DLD1 (cell line): ENCODE measurements around the gene POTEE.
"Not testable (repeated sequence)": the region's sequence is repeated elsewhere in the genome, so short reads cannot be mapped to it uniquely, and the experiment has no call there.

Source experiments
- in situ Hi-C: cut with HindIII; loops from 2 replicates; pipeline ENCODE4 v1.10.0; 2017; ENCODE audit warnings: low sequenced_read_pairs

Gene POTEE

DNA sequence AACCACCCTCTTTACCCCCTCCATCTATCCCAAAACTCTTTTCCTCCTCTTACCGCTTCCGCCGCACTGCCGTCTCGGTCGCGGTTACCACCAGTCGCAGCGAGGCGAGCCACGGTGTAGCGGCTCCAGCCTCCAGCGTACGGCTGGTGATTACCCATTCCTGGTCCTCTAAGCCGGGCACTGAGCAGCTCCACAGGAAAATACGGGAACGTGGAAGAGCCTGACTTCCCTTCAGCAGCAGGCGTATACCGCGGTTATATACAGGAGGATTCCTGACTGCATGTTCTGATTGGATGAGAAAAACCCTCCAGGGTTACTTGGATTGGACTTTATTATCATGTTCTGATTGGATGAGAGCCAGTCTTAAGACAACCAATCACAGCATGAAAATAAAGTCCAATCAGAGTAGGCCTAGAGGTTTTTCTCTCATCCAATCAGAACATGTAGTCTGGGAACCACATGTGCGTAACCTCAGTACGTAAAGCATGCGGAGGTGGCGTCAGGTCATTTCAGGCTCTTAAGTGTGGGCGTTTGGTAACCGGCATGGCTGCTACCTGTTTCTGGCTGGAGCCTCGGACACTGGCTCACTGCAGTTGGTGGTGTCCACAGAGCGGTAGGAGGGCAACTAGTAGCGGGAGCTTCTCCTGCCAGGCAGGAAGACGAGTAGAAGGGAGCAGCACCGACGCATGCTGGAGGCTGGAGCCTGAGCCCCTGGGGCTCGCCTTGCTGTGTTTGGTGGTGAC is at the start of gene POTEE:
Gene POTEE (plus strand): TSS at position 507 of the 743 bp plus-strand sequence. CDS start 8,867 bp downstream, outside the sequence.
- in situ Hi-C loops: not testable (repeated sequence)

- in situ Hi-C loops: not testable (repeated sequence)
Observed at GRCh38 chr2:131165562-131165961, 43.8 kb upstream of the POTEE start.

DNA sequence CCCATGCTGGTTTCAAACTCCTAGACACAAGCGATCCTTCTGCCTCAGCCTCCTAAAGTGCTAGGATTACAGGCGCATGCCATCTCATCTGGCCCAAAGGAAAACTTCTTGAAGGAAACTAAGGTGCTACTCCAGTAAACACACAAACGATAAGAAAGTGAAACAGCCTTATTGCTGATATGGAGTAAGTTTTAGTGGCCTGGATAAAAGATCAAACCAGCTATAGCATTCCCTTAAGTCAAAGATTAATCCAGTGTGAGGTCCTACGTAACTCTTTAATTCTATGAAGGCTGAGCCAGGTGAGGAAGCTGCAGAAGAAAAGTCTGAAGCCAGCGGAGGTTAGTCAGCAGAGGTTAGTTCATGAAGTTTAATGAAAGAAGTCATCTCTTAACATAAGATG is 40.8 kb upstream of the POTEE start:
- in situ Hi-C loops: no loop called here

DNA sequence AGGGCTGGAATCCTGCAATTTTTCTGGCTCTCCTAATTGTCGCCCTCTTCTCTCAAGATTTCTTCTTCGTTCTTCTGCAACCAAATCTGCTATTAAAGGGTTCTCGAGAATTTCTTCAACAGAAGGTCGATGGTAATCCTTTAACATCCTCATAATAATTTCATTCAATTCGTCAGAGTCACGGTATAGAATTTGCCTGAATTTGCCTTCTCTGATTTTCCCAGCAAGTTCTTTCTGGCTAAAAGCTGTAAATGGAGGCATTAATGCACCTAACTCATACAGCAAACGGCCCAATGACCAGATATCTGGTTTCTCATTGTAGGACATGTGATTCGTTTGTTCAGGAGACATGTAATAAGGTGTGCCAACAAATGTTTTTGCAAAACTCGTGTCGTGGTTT is 31.3 kb upstream of the POTEE start:
- in situ Hi-C loops: not testable (repeated sequence)

GRCh38 chr2:131178721-131179418 is 30.5 kb upstream of the POTEE start:
- in situ Hi-C loops: not testable (repeated sequence)

GRCh38 chr2:131181451-131181850 is 27.9 kb upstream of the POTEE start:
- in situ Hi-C loops: not testable (repeated sequence)

- in situ Hi-C loops: not testable (repeated sequence)
Observed at GRCh38 chr2:131193421-131193820, 15.9 kb upstream of the POTEE start.

DNA sequence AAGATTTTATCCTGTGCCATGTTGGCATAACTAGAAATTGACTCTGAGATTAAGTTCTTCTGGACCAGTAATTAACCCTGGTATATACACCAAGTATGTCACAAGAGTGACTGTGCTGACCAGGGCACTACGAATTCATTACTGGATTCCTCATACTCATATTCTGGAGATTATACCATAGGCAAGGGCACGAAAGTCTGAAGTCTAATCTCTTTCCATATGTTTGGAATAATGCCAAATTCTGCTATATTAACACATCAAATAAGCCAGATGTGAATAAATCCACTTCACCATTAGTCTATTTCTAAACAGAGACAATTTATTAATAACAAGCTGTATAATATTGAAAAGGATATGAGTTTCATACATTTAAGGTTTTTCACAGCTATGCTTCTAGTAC is 13.2 kb upstream of the POTEE start:
- in situ Hi-C loops: not testable (repeated sequence)

DNA sequence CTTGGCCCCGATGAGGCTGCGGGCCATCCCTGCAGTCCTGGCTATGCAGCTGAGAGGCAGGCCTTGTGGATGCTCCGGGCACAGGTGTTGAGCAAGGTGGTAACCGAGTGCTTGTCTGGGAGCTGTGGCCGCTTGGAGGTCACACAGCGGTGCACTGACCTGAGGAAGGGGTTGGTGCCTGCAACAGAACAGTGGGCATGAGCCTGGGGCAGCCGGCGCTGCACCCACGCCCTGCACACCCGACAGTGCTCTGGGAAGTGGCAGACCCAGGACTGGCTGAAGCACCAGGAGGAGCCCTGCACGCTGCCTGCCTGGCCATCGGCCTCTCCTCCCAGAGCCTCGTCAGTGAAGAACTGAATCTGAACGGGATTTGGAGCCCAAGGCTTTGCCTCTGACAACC is 8.2 kb upstream of the POTEE start:
- in situ Hi-C loops: no loop called here

- in situ Hi-C loops: not testable (repeated sequence)
Observed at GRCh38 chr2:131207839-131208238, 1.5 kb upstream of the POTEE start.

DNA sequence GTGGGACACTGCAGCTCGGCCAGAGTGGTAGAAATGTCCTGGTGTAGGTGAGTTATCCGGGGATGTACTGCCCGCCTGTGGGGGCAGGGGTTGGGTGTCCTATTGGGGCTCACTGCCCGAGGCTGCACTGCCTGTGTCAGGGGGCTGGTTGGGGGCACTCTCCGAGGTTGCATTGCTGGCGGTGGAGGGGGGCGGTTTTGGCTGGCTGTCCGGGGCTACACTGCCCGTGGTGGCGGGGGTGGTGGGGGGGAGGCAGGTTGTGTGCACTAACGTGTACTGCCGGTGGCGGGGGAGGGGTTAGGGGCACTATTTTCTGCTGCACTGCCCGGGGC is 403 bp downstream of the POTEE start:
- in situ Hi-C loops: not testable (repeated sequence)

DNA sequence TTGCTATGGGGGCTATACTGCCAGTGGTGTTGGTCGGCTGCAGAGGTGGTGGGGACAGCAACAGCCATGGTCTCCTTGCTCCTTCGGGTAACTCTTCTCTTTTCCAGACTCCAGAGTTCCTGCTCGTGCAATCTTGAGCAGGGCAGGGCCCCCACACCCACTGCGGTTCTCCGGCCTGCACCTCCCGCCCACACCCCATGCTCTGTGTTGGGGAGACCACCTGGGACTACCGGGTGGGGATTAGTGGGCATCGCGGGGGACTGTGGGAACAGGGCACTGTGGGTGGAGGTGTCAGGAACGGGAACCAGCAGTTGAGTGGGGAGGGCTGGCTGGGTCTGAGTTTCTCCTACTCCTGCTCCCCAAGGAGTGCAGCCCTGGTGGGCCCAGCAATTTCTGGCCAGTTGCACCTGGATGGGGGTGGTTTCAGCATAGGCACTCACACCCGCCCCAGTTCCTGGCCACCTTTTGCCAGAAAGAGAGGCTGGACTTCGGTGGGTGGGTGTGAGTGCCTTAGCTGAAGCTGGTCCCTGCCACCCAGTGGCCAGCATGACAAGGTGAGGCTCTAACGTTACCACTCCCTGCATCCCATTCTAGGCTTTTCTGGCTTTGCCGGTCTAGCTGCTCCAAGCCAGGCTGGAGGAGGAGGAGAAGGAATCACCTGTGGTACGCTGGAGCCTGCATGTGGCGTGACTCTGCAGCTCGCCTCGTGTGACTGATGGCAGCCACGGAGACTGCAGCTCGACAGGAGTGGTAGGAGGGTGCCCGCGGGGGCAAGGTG is 1.3 kb downstream of the POTEE start:
- in situ Hi-C loops: not testable (repeated sequence)

GRCh38 chr2:131217238-131217986 is 8.1 kb downstream of the POTEE start:
- in situ Hi-C loops: not testable (repeated sequence)

- in situ Hi-C loops: not testable (repeated sequence)
Observed at GRCh38 chr2:131235543-131236449, 26.5 kb downstream of the POTEE start.
